ENCODE data around the gene DNMT3B. TPM values are rescaled to one million over a fixed set of nuclear protein-coding genes. Genes with fewer than 3 reads are reported as not detected.

DNMT3B gene
- total and polyA plus RNA-seq, 2 experiments from 2014 or later = 711 to 2,222 TPM

GRCh38 chr20:32751293-32751692 is 10.9 kb upstream of the DNMT3B start:
- no peak for TF ChIP-seq ZNF114 (CRISPR knock-in tag; IDR thresholded peaks at IDR 0.05)
- TF ChIP-seq ZNF462 (CRISPR knock-in tag; IDR thresholded peaks at IDR 0.05) = no peak
- TF ChIP-seq JUNB (IDR thresholded peaks at IDR 0.05; ENCODE audit: unreplicated experiment) = no peak
- TF ChIP-seq CTCF (conservative IDR thresholded peaks at IDR 0.05; ENCODE audit: low read depth in 2 of 2) = no peak
- TF ChIP-seq CREB1 (CRISPR knock-in tag; IDR thresholded peaks at IDR 0.05; ENCODE audit: low read depth) = no peak
- TF ChIP-seq POLR2AphosphoS5 (IDR thresholded peaks at IDR 0.05; ENCODE audit: low read depth) = no peak
- TF ChIP-seq REST (IDR thresholded peaks at IDR 0.05; ENCODE audit: unreplicated experiment) = no peak
- no peak for TF ChIP-seq NANOG (IDR thresholded peaks at IDR 0.05; ENCODE audit: borderline replicate concordance)
- Histone ChIP-seq H3K36me3 (ENCODE audit: insufficient read depth) (no peaks in the 10 kb centered on the region), H3K4me2 (peak overlapping the region; percentile 40), H3K79me2 (replicated peaks; ENCODE audit: insufficient read depth) (peaks cover 37% of the 10 kb centered on the region), H3F3A (replicated peaks; ENCODE audit: low read depth) (peaks cover 12% of the 10 kb centered on the region), H3K27ac (ENCODE audit: low read depth) (peak overlapping the region; percentile 95), H2AFZ (no peak overlapping the region), H4K20me1 (replicated peaks; ENCODE audit: insufficient read depth) (no peaks in the 10 kb centered on the region), H3K4me3 (peak overlapping the region; percentile 26), H3K9me2 (ENCODE audit: insufficient read depth) (no peaks in the 10 kb centered on the region), H3K4me1 (ENCODE audit: insufficient read depth) (peaks cover 72% of the 10 kb centered on the region), H3K27me3 (ENCODE audit: insufficient read depth) (no peaks in the 10 kb centered on the region)
- Mint-ChIP-seq H3K9me3 (no peaks in the 10 kb centered on the region), H3K27ac (peak overlapping the region; percentile 91), H3K27me3 (ENCODE audit: insufficient read depth, low read depth, poor library complexity) (peaks cover 12% of the 10 kb centered on the region), H3K36me3 (ENCODE audit: low read depth) (no peaks in the 10 kb centered on the region), H3K4me3 (peak overlapping the region; percentile 34; the same call in 2 of the 3 replicates), H3K4me1 (peaks cover 61% of the 10 kb centered on the region)
- DNase-seq (ENCODE audit: low spot score) = no peak
- no peak for ATAC-seq

All from GM23338 (cell line).